IMR-90 (cell line): ENCODE results near the gene PGM2. TPM values are rescaled to one million over a fixed set of nuclear protein-coding genes. Genes with fewer than 3 reads are reported as not detected.

Source experiments
- ATAC-seq: fragments of 200-7000 bp; cut with Tn5 transposase; 2 replicates; pipeline ENCODE4 v1.9.1; 2020; ENCODE audit warnings: low read depth, mild to moderate bottlenecking, moderate library complexity
- BruUV-seq: library from RNA; stranded (reverse); fragments of 400-500 nt; replicated peaks from 2 replicates; lab custom pipeline; 2021; lab: Mats Ljungman, UMichigan
- CTCF ChIA-PET: fragments of 300-600 bp; formaldehyde crosslinking; extraction: SDS; loops from one replicate; lab custom pipeline; 2021; ENCODE audit warnings: antibody characterized with exemption; lab: Yijun Ruan, JAX
- POLR2A ChIA-PET: fragments of 300-600 bp; sonication (Branson Sonifier 250); formaldehyde crosslinking; loops from one replicate; lab custom pipeline; 2022; ENCODE audit warnings: antibody characterized with exemption; ENCODE audit not compliant: unreplicated experiment; lab: Charles Lee
- DNase-seq: peaks from one replicate; pipeline ENCODE4 v3.0.0; 2013
- H2AFZ ChIP-seq: replicated peaks from 2 replicates; pipeline ENCODE3; 2013; ENCODE audit warnings: low read length, mild to moderate bottlenecking; ENCODE audit not compliant: poor library complexity
- H2AK5ac ChIP-seq: 2 replicates; pipeline ENCODE4 v1.6.1; 2013; ENCODE audit warnings: low read depth, low read length, inconsistent platforms
- H2AK9ac ChIP-seq: replicated peaks from 2 replicates; pipeline ENCODE3; 2013; ENCODE audit warnings: mild to moderate bottlenecking, low read depth, low read length, moderate library complexity; ENCODE audit not compliant: poor library complexity
- H2BK120ac ChIP-seq: 2 replicates; pipeline ENCODE4 v1.6.1; 2013; ENCODE audit warnings: low read depth, low read length, inconsistent platforms
- H2BK15ac ChIP-seq: 3 replicates; pipeline ENCODE4 v1.6.1; 2013; ENCODE audit warnings: low read depth, low read length, inconsistent platforms
- H2BK20ac ChIP-seq: 2 replicates; pipeline ENCODE4 v1.6.1; 2013; ENCODE audit warnings: low read depth, mild to moderate bottlenecking, inconsistent platforms, low read length, moderate library complexity
- H2BK5ac ChIP-seq: 2 replicates; pipeline ENCODE4 v1.6.1; 2013; ENCODE audit warnings: mild to moderate bottlenecking, low read depth, low read length, inconsistent platforms; ENCODE audit not compliant: poor library complexity, severe bottlenecking
- H3K14ac ChIP-seq: replicated peaks from 2 replicates; pipeline ENCODE4 v1.6.1; 2013; ENCODE audit warnings: low read depth, low read length, inconsistent platforms
- H3K18ac ChIP-seq: 2 replicates; pipeline ENCODE4 v1.6.1; 2013; ENCODE audit warnings: low read depth, low read length, control low read depth
- H3K23ac ChIP-seq: 2 replicates; pipeline ENCODE4 v1.6.1; 2013; ENCODE audit warnings: low read depth, low read length, inconsistent platforms
- H3K27ac ChIP-seq: 2 replicates; pipeline ENCODE4 v1.5.1; 2013; ENCODE audit warnings: mild to moderate bottlenecking, control low read depth, low read length; ENCODE audit not compliant: insufficient read depth
- H3K27me3 ChIP-seq: 2 replicates; pipeline ENCODE4 v1.6.1; 2013; ENCODE audit warnings: low read length; ENCODE audit not compliant: control insufficient read depth, insufficient read depth
- H3K36me3 ChIP-seq: 2 replicates; pipeline ENCODE4 v1.6.1; 2013; ENCODE audit warnings: low read length, mixed read lengths; ENCODE audit not compliant: control insufficient read depth, insufficient read depth
- H3K4ac ChIP-seq: 2 replicates; pipeline ENCODE4 v1.6.1; 2013; ENCODE audit warnings: low read depth, low read length, inconsistent platforms
- H3K4me1 ChIP-seq: 2 replicates; pipeline ENCODE4 v1.6.1; 2013; ENCODE audit warnings: low read length, mixed read lengths; ENCODE audit not compliant: control insufficient read depth, insufficient read depth
- H3K4me2 ChIP-seq: 2 replicates; pipeline ENCODE4 v1.6.1; 2013; ENCODE audit warnings: low read depth, mild to moderate bottlenecking, control low read depth, low read length, moderate library complexity
- H3K4me3 ChIP-seq: 2 replicates; pipeline ENCODE4 v1.5.1; 2013; ENCODE audit warnings: low read depth, mild to moderate bottlenecking, control low read depth, low read length, moderate library complexity; ENCODE audit not compliant: insufficient read depth
- H3K56ac ChIP-seq: 2 replicates; pipeline ENCODE4 v1.6.1; 2013; ENCODE audit warnings: low read length, inconsistent platforms; ENCODE audit not compliant: insufficient read depth; ENCODE audit errors: extremely low read depth
- H3K79me1 ChIP-seq, 2 experiments: 2 replicates each; pipeline ENCODE4 v1.6.1; 2013; ENCODE audit warnings: low read length in 2 of 2, inconsistent platforms in 1 of 2, low read depth in 1 of 2
- H3K9ac ChIP-seq: 2 replicates; pipeline ENCODE4 v1.6.1; 2013; ENCODE audit warnings: low read depth, low read length, control low read depth
- H3K9me1 ChIP-seq: 2 replicates; pipeline ENCODE4 v1.6.1; 2013; ENCODE audit warnings: low read length, inconsistent platforms; ENCODE audit not compliant: insufficient read depth
- H3K9me3 ChIP-seq: 2 replicates; pipeline ENCODE4 v1.6.1; 2013; ENCODE audit warnings: low read length; ENCODE audit not compliant: control insufficient read depth, insufficient read depth
- H4K20me1 ChIP-seq: 2 replicates; pipeline ENCODE4 v1.6.1; 2013; ENCODE audit warnings: low read length, inconsistent platforms; ENCODE audit not compliant: insufficient read depth
- H4K5ac ChIP-seq: 2 replicates; pipeline ENCODE4 v1.6.1; 2013; ENCODE audit warnings: mild to moderate bottlenecking, low read depth, low read length, control low read depth
- H4K8ac ChIP-seq, 2 experiments: 2 replicates each; pipeline ENCODE4 v1.6.1; 2013; ENCODE audit warnings: low read depth in 2 of 2, low read length in 2 of 2, control low read depth in 1 of 2, inconsistent platforms in 1 of 2
- H4K91ac ChIP-seq: 2 replicates; pipeline ENCODE4 v1.6.1; 2013; ENCODE audit warnings: low read depth, low read length, inconsistent platforms; ENCODE audit not compliant: insufficient read depth
- POLR2A ChIP-seq: IDR thresholded peaks from 2 replicates; pipeline ENCODE4 v1.6.1; 2012; ENCODE audit warnings: mild to moderate bottlenecking, low read depth, low read length
- RAD21 ChIP-seq: IDR thresholded peaks from 2 replicates; pipeline ENCODE4 v1.6.1; 2012; ENCODE audit warnings: low read length, improper control_type of control experiment
- WGBS, 2 experiments: methylation state at CpG; one replicate each; pipeline versions ENCODE4 v1.1.5 to v1.1.7; 2013; ENCODE audit warnings: missing lambda C conversion rate in 2 of 2; ENCODE audit not compliant: insufficient read length in 1 of 2; ENCODE audit errors: extremely low coverage in 2 of 2; 5-methylcytosine and 5-hydroxymethylcytosine counted together
- dilution Hi-C: fragments of 300-500 bp; cut with HindIII; formaldehyde crosslinking; loops from one replicate; pipeline ENCODE4 v1.14.3; 2018; ENCODE audit warnings: low sequenced_read_pairs; ENCODE audit not compliant: unreplicated experiment
- in situ Hi-C: fragments of 300-500 bp; cut with MboI; formaldehyde crosslinking; loops from 3 replicates; pipeline ENCODE4 v1.14.3; 2019; ENCODE audit warnings: low sequenced_read_pairs, inconsistent platforms, mixed read lengths
- intact Hi-C: fragments of 100-400 bp; cut with micrococcal nuclease; formaldehyde crosslinking; loops from 2 replicates; pipeline ENCODE4 v1.10.0; 2022
- polyA plus RNA-seq, 3 experiments: library from polyadenylated mRNA; depleted of rRNA; stranded (reverse); fragments of >200 nt; gene quantifications; 2 replicates each; pipeline ENCODE4 v1.2.3, GENCODE V29; 2012; ENCODE audit warnings: low replicate concordance in 1 of 3
- total RNA-seq: library from RNA; depleted of rRNA; stranded (reverse); fragments of >200 nt; gene quantifications from 2 replicates; pipeline ENCODE4 v1.2.3, GENCODE V29; 2012
- TF ChIP-seq, protein P1 (sequence below): fragments of 150-350 bp; IDR thresholded peaks from 2 replicates; pipeline ENCODE4 v1.6.1; 2017; ENCODE audit warnings: mild to moderate bottlenecking, antibody characterized with exemption, low read length, low read depth

PGM2 gene
- total and polyA plus RNA-seq, 2 of the 4 experiments (the other 2 are of a cell fraction), result 18.7 to 26.2 TPM

DNA sequence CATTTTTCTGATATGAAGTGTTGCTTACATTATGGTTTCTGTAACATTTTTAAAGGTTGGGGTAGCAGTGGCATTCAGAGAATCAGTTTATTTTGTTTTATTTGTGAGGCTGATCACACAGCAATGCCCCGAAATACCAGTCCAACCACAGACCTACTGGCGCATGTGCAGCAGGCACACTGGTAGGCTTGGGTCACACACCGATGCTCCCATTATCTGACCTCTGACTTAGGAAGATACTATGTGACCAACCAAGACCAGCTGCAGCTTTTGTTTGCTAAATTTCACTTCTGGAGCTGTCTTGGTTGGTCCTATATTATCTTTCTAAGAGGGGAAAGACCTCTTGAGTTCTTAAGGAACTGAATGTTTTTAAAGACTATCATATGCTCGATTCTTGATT is 18.7 kb downstream of the PGM2 start:
- H2AK5ac ChIP-seq, result no peak overlapping the region
- H3K14ac ChIP-seq, result no peak overlapping the region
- peaks cover 3% of the 10 kb centered on the region; the same call in 1 of the 2 replicates for H3K9me1 ChIP-seq
- dilution Hi-C loops (no loop called here), in situ Hi-C loops (no loop called here), intact Hi-C loops (no loop called here)
- H4K8ac ChIP-seq, result no peak overlapping the region
- ChIA-PET POLR2A (no interaction called here), CTCF (no interaction called here)
- H3K4me2 ChIP-seq, result no peak overlapping the region
- TF ChIP-seq, protein P1, sequence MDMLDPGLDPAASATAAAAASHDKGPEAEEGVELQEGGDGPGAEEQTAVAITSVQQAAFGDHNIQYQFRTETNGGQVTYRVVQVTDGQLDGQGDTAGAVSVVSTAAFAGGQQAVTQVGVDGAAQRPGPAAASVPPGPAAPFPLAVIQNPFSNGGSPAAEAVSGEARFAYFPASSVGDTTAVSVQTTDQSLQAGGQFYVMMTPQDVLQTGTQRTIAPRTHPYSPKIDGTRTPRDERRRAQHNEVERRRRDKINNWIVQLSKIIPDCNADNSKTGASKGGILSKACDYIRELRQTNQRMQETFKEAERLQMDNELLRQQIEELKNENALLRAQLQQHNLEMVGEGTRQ, result no peak
- no peak for TF ChIP-seq POLR2A
- TF ChIP-seq RAD21, result no peak
- ATAC-seq, result no peak
- DNase-seq, result no peak
- H2BK20ac ChIP-seq, result no peak overlapping the region
- H3K36me3 ChIP-seq, result peaks cover 21% of the 10 kb centered on the region
- no peak overlapping the region for H2AK9ac ChIP-seq
- no peaks in the 10 kb centered on the region for H4K20me1 ChIP-seq
- H4K5ac ChIP-seq, result no peak overlapping the region
- H3K56ac ChIP-seq, result no peak overlapping the region
- no peak overlapping the region for H3K4me3 ChIP-seq
- H3K27ac ChIP-seq, result no peak overlapping the region
- no peak overlapping the region for H2BK5ac ChIP-seq
- no peaks in the 10 kb centered on the region for H3K4me1 ChIP-seq
- H3K27me3 ChIP-seq, result no peaks in the 10 kb centered on the region
- no TSS peak for BruUV-seq
- WGBS, 2 experiments, result no CpG with 5 or more reads among the region's 4 CpGs
- no peak overlapping the region for H4K91ac ChIP-seq
- H3K79me1 ChIP-seq, result no peaks in the 10 kb centered on the region; a peak in 1 of 4 replicates
- H2BK120ac ChIP-seq, result no peak overlapping the region
- no peak overlapping the region for H2BK15ac ChIP-seq
- no peak overlapping the region for H3K4ac ChIP-seq
- H3K18ac ChIP-seq, result no peak overlapping the region
- no peak overlapping the region for H3K23ac ChIP-seq
- H3K9ac ChIP-seq, result no peak overlapping the region
- H2AFZ ChIP-seq, result no peak overlapping the region
- H3K9me3 ChIP-seq, result no peaks in the 10 kb centered on the region
